Activated CD4-positive, alpha-beta T cell treated with anti-CD3 and anti-CD28 coated beads for 48 hours (primary cell): Measurements from ENCODE around the gene INTU.
"Not testable (repeated sequence)": the region's sequence is repeated elsewhere in the genome, so short reads cannot be mapped to it uniquely, and the experiment has no call there.

Experiments used
- DNase-seq: peaks from one replicate; pipeline ENCODE4 v3.0.0-alpha.2; 2020

The INTU gene

DNA sequence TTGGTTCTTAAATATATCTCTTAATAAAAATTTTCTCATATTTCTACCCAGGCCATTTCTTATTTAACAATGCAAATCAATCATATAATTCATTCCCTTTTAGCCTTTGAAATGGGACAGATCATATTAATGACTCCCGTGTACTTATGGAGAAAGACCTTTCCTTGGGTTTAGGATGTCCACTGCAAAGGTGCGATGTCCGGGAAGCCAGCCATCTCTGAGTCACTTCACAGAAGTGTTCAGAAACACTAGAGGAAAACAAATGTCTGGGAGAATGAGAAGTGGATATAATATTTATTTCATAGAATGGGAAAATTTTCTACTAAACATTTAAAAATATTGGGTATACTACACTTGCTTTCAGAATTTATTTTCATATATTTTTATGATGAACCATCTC lies 15.3 kb downstream of the INTU start:
- DNase-seq, result no peak

DNA sequence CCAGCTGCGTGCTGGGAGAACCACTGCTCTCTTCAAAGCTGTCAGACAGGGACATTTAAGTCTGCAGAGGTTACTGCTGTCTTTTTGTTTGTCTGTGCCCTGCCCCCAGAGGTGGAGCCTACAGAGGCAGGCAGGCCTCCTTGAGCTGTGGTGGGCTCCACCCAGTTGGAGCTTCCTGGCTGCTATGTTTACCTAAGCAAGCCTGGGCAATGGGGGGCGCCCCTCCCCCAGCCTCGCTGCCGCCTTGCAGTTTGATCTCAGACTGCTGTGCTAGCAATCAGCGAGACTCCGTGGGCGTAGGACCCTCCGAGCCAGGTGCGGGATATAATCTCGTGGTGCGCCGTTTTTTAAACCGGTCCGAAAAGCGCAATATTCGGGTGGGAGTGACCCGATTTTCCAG lies 22.8 kb downstream of the INTU start:
- DNase-seq, result not testable (repeated sequence)

DNA sequence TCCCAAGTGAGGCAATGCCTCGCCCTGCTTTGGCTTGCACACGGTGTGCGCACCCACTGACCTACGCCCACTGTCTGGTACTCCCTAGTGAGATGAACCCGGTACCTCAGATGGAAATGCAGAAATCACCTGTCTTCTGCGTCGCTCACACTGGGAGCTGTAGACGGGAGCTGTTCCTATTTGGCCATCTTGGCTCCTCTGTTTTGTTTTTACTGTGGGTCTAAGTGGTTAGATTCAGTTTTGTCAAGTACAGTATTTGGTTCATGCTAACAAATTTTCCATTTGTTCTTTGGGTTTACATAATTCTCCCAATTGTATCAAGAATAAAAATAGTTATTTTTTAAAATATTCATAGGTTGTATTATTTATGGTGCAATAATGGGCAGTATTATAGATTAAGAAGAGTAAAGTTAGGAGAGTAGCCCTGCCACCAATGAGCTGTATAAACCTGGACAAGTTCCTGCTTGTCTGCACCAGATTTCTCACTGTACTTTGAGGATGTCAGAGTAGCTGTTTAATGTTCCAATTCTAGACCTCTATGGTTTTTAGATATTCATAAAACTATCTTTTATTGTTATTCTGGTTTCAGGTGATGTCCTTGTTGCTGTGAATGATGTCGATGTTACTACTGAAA lies 23.4 kb downstream of the INTU start:
- DNase-seq, result no peak

DNA sequence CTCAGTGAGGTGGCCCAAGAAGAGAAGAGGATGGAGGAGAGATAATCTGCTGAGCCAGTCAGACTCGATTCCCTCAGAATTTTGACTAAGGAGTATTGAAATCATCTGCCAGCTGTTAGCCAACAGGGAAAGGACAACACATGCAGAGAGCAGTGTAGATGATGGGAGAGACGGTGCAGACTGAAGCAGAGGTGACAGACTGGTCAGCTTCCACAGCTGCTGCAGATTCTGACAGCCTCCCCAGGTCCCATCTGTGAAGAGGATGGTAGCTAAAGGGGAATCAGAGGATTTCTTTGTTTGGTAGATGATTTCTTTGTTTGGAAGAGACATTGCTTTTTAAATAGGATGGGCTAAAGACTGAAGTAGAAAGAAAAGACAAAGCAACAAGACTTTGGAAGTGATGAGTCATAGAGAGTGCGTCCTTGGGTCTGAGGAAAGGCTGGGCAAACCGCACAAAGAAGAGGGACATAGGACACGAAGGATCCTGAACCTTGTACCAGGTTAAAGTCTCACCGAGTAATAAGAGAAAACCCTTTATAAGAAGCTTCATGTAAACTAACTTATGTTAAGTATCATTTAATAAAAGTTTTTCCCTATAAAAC lies 27.6 kb downstream of the INTU start:
- no peak for DNase-seq

DNA sequence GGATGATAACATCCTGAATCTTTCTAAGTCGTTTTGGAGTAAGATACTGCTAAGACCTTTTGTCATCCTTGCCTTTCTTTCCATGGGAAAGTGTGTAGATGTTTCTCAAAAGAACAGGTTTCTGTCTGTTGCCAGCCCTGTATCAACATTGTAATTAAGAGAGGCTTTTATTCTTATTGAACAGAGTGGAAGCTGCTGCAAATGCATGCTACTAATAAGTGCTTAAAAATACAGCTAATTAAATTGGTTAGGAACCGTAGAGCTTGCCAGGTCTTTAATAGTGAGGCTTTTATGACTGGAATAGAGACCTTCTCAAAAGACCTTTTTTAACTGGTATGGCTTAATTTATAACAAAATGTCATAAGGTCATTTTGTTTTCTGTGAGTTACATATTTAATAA lies 34.4 kb downstream of the INTU start:
- no peak for DNase-seq

DNA sequence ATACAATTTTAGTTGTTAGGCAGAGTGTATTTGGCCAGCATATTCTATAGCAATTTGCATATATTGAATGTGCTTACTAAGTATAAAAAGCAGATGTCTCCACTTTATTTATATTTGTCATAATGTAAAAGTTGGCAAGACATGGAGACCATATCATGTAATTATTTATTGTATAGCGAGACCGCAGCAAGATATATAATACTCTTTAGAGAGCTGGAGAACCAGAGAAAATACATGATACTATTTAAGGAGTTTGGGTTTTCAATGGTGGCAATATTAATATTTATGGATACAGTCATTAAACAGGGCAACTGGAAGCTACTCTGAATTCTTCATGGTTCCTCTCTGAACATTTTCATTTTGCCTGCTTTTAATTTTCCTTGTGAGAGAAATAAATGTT lies 35.0 kb downstream of the INTU start:
- DNase-seq, result no peak

DNA sequence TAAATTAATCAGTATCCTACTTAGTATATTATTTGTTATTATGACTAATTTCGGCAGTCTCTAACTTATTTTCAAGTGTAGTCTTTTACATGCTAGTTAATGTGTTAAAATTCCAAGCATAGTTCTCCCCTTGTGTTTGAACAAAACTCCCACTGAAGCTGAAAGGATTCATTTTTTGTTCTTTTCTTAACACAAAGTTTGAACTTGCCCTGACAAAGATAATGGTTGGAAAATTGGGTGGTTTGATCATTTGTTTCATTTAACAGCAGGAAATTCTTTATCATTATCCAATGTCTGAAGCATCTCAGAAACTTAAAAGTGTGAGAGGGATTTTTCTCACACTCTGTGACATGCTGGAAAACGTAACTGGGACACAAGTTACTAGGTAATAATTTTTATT lies 36.0 kb downstream of the INTU start:
- DNase-seq, result no peak

DNA sequence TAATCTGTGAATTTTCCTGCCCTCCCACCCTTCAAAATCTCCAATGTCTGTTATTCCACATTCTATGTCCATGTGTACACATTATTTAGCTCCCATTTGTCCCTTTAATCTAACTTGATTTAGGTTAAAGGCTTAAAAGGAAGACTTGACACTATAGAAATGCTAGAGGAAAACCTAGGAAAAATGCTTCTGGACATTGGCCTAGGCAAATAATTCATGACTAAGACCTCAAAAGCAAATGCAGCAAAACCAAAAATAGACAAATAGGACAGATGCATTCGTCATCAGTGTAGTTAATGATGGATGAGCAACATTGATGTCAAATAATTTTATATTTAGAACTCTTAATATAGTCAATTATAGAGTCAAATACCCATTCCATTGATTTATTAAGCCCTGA lies 36.9 kb downstream of the INTU start:
- DNase-seq, result no peak

DNA sequence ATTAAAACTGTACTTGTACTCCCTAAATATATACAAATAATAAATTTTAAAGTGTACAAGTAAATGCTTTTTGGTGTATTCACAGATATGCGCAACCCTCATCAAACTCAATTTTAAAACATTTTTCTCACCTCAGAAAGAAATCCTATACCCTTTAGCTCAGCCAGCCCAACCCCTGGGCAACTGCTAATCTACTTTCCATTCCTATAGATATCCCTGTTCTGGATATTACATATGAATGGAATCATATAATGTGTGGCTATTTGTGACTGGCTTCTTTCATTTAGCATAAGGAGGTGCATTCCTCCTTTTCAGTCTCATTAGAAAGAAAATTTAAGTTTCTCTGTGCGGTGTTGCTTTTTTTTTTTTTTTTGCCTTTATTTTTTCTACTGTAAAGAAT lies 39.4 kb downstream of the INTU start:
- DNase-seq, result no peak

DNA sequence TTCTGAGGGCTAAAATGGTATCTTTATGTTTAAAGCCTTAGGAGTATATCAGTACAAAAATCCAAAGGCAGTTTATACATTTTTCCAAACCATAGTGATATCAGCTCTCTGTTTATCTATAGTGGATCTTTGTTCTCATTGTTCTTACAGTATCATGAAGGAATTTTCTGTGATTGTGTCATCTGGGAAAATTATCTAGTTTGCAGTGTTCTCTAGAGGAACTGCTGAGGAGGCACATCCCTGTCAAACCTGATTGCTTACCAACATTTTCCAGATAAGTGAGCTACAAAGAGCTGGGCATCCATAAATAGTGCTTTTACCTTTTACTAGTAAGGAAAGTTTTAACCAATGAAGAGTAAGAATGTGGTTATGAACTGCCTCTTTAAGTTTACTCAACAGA lies 52.5 kb downstream of the INTU start:
- DNase-seq, result no peak

DNA sequence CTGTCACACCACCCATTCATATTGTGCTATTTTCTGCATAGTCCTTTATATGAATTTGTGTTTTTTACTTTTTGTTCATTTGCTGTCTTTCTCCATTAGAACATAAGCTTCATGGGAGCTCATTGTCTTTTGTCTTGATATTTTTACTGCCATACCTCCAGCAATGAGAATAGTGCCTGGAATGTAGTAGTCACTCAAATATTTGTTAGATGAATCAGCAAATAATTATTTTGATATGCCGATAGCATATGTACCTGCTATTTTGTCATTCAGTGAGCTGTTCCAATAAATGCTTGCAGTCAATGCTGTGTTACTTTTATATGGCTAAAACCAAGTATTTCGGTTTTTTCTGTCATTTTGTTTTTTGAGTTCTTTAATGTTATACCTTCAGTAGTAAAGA lies 53.9 kb downstream of the INTU start:
- DNase-seq, result no peak

DNA sequence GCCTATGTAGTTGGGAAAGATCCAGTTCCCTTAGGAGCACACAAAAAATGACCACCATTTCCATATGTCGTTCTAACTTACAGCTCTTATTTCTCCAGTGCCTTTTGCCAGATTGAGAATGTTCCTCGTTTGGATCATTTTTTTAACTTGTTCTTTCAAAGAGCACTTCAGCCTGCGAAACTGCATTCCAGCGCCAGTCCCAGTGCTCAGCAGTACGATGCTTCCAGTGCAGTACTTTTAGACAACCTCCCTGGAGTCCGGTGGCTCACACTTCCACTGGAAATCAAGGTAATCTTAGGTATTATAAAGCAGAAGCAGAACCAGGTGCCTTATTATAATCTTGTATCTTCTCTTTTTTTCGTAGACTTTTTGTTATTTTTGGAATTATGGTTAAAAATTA lies 54.8 kb downstream of the INTU start:
- DNase-seq, result no peak

DNA sequence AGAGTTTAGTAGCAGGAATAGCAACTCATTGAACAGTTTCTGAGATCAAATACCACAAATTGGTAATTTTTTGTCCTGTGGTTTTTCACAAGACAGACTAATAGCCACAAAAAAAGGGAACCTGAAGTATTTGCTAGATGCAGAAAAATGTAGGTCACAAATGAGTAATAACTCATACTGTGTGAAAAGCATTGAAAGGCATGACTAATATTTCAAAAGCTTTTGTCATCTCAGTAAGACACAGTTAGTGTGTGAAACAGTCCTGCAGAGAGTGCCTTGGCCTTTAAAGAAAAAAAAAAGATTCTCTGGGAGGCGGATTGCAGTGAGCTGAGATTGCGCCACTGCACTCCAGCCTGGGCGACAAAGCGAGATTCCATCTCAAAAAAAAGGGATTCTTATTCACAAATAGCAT lies 66.0 kb downstream of the INTU start:
- no peak for DNase-seq

DNA sequence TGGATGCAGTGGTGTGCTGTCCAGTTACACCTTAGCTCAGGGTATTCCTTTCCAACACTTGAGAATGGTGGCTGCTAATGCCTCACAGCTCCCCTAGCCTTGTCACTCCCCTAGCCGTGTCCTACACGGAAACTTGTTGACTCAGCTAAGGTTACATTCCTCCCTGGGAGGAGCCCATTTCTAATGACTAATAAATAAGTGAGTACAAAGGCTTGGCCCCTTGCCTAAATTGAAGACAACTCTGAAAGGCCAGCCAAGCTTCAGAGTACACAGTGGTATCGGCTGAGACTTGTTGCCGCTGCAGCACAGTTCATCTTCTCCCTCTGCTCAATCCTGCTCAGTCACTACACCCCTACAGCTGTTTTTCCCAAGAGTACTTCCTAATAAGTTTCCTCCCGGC lies 76.2 kb downstream of the INTU start:
- no peak for DNase-seq

DNA sequence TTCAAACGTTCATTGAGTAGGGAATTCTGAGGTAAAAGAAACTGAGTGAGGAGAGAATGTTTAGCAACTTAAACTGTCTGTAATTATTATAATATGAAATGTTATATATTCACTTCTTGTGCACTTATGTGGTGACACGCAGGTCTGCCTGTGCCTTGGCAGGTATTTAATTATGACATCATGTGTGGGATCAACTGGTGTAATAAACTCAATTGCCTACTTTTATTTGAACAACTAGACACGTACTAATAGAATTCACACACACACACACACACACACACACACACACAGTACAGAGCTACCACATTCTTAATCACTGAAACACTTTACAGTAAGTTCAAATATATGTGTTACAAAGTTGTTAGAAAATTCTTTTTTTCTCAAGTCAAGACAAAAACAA lies 76.7 kb downstream of the INTU start:
- DNase-seq, result no peak

DNA sequence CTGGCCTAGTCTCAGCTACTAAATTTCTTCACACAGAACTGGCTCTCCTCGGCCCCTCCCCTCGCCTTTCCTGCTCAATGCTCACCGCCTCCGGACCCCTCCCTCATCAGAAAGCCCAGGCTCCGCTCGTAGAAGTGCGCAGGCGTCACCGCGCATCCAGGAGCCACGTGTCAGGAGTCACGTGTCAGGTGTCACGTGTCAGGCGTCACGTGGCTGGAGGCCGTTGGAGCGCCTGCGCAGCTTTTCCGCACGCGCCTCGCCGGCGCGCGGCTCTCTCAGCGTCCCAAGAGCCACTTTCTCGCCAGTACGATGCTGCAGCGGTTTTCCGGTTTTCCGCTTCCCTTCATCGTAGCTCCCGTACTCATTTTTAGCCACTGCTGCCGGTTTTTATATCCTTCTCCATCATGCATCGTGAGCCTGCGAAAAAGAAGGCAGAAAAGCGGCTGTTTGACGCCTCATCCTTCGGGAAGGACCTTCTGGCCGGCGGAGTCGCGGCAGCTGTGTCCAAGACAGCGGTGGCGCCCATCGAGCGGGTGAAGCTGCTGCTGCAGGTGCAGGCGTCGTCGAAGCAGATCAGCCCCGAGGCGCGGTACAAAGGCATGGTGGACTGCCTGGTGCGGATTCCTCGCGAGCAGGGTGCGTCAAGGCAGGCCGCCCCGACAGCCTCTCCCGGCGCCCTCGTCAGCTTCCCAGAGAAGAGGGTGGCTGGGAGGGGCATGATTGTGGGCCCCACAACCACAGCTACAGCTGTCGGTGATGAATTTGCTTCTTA lies 97.6 kb downstream of the INTU start, which contains the start of gene SLC25A31:
Gene SLC25A31, plus strand, starts transcription at position 259 of the 772 bp plus-strand sequence. Its CDS starts 146 bp downstream, at position 405.
- no peak for DNase-seq

DNA sequence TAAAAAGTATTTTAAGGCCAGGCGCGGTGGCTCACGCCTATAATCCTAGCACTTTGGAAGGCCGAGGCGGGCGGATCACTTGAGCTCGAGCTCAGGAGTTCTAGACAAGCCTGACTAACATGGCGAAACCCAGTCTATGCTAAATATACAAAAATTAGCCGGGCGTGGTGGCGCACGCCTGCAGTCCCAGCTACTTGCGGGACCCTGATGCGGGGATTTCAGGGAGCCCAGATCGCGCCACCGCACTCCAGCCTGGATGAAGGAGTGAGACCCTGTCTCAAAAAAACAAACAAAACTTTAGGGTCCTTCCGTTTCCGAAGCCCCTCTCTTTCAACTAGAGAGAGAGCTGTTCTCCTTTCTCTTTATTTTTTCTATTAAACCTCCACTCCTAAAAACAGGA lies 98.6 kb downstream of the INTU start:
- DNase-seq, result no peak

DNA sequence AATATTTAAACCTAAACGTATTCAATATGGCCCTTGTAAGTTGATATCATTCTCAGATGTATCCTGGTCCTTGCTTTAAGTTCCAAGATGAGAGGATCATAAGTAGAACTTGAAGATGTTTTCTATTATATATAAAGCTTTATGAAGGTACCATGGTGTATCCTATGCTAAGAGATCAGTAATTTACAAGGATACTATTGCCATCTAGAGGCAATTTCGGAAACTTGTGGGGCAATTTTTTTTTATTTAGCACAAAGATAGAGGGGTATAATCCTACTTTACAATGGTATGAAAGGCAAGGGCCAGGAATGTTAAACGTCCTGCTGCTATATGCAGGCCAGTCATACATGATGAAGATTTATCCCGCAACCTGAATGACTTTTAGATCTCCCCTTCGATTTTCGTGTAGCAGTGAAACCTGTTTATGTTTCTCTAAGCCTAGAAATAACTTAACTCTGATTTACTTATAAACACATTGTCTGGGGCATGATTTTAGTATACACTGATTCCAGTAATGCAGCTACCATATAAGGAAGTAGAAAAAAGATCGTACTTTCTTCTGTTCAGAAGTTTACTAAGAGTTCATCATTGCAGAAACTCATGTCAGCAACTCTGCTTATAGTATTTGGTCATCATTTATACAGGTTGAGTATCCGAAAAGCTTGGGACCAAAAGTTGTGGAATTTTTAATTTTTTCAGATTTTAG lies 100.0 kb downstream of the INTU start:
- DNase-seq, result no peak

DNA sequence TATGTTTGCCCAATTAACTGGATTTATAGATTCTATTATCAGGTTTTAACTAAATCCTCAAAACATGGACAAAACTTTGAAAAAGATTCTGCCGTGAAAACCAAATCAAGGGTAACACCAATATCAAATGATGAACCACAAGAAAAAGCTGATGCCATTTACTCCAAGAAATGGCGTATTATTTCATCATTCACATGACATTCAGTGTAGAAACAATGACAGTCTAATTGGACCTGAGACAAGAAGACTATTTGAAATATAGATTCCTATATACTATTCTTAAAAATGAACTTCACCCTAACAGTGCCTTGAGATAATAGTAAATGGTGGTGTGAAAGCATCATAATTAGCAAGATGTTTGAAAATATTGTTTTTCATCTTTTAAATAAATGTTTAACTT lies 102.2 kb downstream of the INTU start:
- no peak for DNase-seq

DNA sequence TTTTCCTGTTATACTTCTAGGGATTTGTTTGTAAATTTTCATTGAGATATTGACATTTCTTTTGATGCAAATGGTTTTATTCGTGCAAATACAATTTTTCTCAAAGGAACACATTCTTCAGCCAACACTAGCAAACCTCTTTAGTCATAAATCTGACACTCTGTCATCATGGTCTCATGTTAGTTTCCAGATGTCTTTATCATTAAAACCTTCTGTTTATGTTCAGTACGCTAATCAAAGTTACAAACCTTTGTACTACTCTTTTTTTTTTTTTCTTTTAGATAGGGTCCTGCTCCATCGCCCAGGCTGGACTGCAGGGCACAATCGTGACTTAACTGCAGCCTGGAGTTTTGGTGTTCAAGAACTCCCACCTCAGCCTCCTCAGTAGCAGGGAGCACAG lies 104.5 kb downstream of the INTU start:
- no peak for DNase-seq

DNA sequence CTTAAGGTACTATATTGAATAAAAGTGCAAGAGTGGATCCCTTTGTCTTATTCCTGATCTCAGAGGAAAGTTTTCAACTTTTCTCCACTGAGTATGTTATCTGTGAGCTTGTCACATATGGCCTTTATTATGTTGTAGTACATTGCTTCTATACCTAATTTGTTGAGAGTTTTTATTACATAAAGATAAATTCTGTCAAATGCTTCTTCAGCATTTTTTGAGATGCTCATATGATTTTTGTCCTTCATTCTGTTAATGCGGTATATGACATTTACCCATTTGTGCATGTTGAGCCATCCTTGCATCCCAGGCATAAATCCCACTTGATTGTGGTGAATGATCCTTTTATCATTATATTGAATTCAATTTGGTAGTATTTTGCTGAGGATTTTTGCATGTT lies 108.5 kb downstream of the INTU start:
- no peak for DNase-seq

DNA sequence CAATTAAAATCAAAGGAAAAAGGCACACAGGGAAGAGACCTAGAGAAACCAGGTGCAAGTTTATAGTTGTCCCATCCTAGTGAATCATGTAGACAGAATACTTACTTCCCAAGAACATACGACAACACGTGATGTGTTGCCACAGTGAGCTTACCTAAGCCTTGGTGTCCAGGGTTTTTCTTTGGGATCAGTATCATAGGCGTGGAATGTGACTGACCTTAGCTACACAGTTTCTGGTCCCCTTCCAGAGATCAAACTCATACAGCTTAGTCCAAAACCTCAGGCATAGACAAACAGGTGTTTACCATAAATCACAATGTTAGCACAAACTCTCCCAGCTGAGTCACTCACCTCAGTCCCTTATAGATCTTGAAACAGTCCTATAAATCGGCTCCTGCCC lies 115.1 kb downstream of the INTU start:
- no peak for DNase-seq

DNA sequence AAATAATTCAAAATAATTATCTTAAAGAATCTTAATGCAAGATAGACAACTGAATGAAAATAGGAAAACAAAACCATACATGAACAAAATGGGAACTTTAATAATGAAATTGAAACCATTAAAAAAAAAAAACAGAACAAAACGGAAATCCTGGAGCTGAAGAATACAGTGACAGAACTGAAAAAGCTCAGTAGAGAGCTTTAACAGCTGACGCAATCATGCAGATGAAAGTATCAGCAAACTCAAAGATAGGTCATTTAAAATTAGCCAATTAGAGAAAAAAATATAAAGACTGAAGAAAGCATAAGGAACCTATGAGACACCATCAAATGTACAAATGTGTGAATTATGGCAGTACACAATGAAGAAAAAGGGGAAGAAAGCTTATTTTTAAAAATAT lies 116.2 kb downstream of the INTU start:
- DNase-seq, result no peak

DNA sequence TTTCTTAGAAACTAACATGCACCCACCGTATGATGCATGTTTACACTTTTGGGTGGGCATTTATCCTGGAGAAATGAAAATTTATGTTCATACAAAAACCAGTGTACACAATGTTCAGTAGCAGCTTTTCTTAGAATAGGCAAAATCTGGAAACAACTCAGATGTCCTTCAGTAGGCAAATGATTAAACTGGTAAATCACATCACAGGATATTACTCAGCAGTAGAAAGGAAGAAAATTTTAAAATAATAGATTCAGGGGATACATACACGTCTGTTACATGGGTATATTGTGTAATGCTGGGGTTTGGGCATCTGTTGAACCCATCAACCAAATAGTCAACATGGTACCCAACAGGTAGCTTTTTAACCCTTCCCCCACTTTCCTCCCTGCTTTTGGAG lies 124.1 kb downstream of the INTU start:
- DNase-seq, result no peak
